Neural cell (in vitro differentiated cells): ENCODE data around the gene ADAMTSL2. TPM values are rescaled to one million over a fixed set of nuclear protein-coding genes. Genes with fewer than 3 reads are reported as not detected.

Experiments used
- H2AFZ ChIP-seq: fragments of 200-600, 300-800 bp; sonication (generic), shearing (Covaris generic); 2 replicates; pipeline ENCODE4 v1.6.0; 2014; ENCODE audit warnings: low read depth, mild to moderate bottlenecking, antibody characterized with exemption, low read length, moderate library complexity
- H3F3A ChIP-seq: fragments of 200-600 bp; shearing (Covaris generic); 2 replicates; pipeline ENCODE4 v1.6.1; 2016; ENCODE audit warnings: mild to moderate bottlenecking, moderate library complexity, mixed read lengths, antibody characterized with exemption, low read length; ENCODE audit not compliant: insufficient read depth, poor library complexity, severe bottlenecking
- H3K27ac ChIP-seq: fragments of 200-600, 300-800 bp; sonication (generic), shearing (Covaris generic); 2 replicates; pipeline ENCODE4 v1.5.1; 2014; ENCODE audit warnings: mild to moderate bottlenecking, low read length, moderate library complexity
- H3K27me3 ChIP-seq: fragments of 300-800, 200-600 bp; sonication (generic), shearing (Covaris generic); 2 replicates; pipeline ENCODE4 v1.6.0; 2014; ENCODE audit warnings: mild to moderate bottlenecking, low read depth, low read length, moderate library complexity; ENCODE audit not compliant: insufficient read depth
- H3K36me3 ChIP-seq: fragments of 300-800, 200-600 bp; sonication (generic), shearing (Covaris generic); 2 replicates; pipeline ENCODE4 v1.5.1; 2014; ENCODE audit warnings: mild to moderate bottlenecking, antibody characterized with exemption, low read length, moderate library complexity; ENCODE audit not compliant: insufficient read depth
- H3K4me2 ChIP-seq: fragments of 300-800, 200-600 bp; sonication (generic), shearing (Covaris generic); 2 replicates; pipeline ENCODE4 v1.6.0; 2014; ENCODE audit warnings: mild to moderate bottlenecking, low read length
- H3K4me3 ChIP-seq: fragments of 300-800, 200-600 bp; sonication (generic), shearing (Covaris generic); 2 replicates; pipeline ENCODE4 v1.5.1; 2014; ENCODE audit warnings: mild to moderate bottlenecking, low read length, moderate library complexity
- H3K79me2 ChIP-seq: fragments of 200-600 bp; shearing (Covaris generic); replicated peaks from 2 replicates; pipeline ENCODE4 v1.6.0; 2014; ENCODE audit warnings: mild to moderate bottlenecking, low read length, moderate library complexity; ENCODE audit not compliant: insufficient read depth
- H3K9ac ChIP-seq: fragments of 300-800, 200-600 bp; sonication (generic), shearing (Covaris generic); 2 replicates; pipeline ENCODE4 v1.6.1; 2016; ENCODE audit warnings: mild to moderate bottlenecking, low read length, mixed read lengths
- H3K9me2 ChIP-seq: fragments of 200-600 bp; shearing (Covaris generic); 2 replicates; pipeline ENCODE4 v1.6.1; 2016; ENCODE audit warnings: mild to moderate bottlenecking, low read length, mixed read lengths; ENCODE audit not compliant: insufficient read depth
- H3K9me3 ChIP-seq: fragments of 200-600, 300-800 bp; sonication (generic), shearing (Covaris generic); 2 replicates; pipeline ENCODE4 v1.6.1; 2016; ENCODE audit warnings: mild to moderate bottlenecking, mixed run types, low read length, moderate library complexity, mixed read lengths
- H4K20me1 ChIP-seq: fragments of 200-600 bp; shearing (Covaris generic); 2 replicates; pipeline ENCODE4 v1.6.1; 2016; ENCODE audit warnings: mild to moderate bottlenecking, mixed run types; ENCODE audit not compliant: insufficient read depth
- EP300 ChIP-seq: fragments of 450-650 bp; conservative IDR thresholded peaks from 2 replicates; pipeline ENCODE4 v1.6.1; 2014; ENCODE audit warnings: antibody characterized with exemption, mild to moderate bottlenecking, moderate library complexity; ENCODE audit not compliant: poor library complexity, severe bottlenecking
- EZH2 ChIP-seq: fragments of 200-600, 300-800 bp; shearing (Covaris generic), sonication (generic); IDR thresholded peaks from 2 replicates; pipeline ENCODE4 v1.6.1; 2014; ENCODE audit warnings: antibody characterized with exemption, low read length, borderline replicate concordance, mild to moderate bottlenecking; ENCODE audit not compliant: insufficient read depth, poor library complexity, severe bottlenecking
- MXI1 ChIP-seq: fragments of 450-650 bp; conservative IDR thresholded peaks from 2 replicates; pipeline ENCODE4 v1.6.1; 2014; ENCODE audit warnings: antibody characterized with exemption, mild to moderate bottlenecking; ENCODE audit not compliant: poor library complexity, severe bottlenecking
- POLR2AphosphoS5 ChIP-seq: IDR thresholded peaks from 2 replicates; pipeline ENCODE4 v1.6.1; 2012
- RAD21 ChIP-seq: fragments of 450-650 bp; conservative IDR thresholded peaks from 2 replicates; pipeline ENCODE4 v1.6.1; 2014; ENCODE audit warnings: antibody characterized with exemption, mild to moderate bottlenecking, moderate library complexity
- SMC3 ChIP-seq: fragments of 450-650 bp; conservative IDR thresholded peaks from 2 replicates; pipeline ENCODE4 v1.6.1; 2014; ENCODE audit warnings: antibody characterized with exemption, mild to moderate bottlenecking, moderate library complexity; ENCODE audit not compliant: poor library complexity
- TAF1 ChIP-seq: IDR thresholded peaks from 2 replicates; pipeline ENCODE4 v1.6.1; 2012; ENCODE audit warnings: low read depth
- polyA plus RNA-seq: library from polyadenylated mRNA; depleted of rRNA; stranded (reverse); fragments of >200 nt; gene quantifications from 2 replicates; pipeline ENCODE4 v1.2.3, GENCODE V29; 2014
- TF ChIP-seq, protein P1 (sequence below): IDR thresholded peaks from 2 replicates; pipeline ENCODE4 v1.6.1; 2012; ENCODE audit warnings: borderline replicate concordance
- TF ChIP-seq, protein P2 (sequence below): fragments of 450-650 bp; IDR thresholded peaks from 2 replicates; pipeline ENCODE4 v1.5.1; 2014; ENCODE audit warnings: antibody characterized with exemption, mild to moderate bottlenecking, moderate library complexity; ENCODE audit not compliant: poor library complexity, severe bottlenecking

Gene ADAMTSL2
- polyA plus RNA-seq, 1 donor from 2014 or later = 0.85 TPM

DNA sequence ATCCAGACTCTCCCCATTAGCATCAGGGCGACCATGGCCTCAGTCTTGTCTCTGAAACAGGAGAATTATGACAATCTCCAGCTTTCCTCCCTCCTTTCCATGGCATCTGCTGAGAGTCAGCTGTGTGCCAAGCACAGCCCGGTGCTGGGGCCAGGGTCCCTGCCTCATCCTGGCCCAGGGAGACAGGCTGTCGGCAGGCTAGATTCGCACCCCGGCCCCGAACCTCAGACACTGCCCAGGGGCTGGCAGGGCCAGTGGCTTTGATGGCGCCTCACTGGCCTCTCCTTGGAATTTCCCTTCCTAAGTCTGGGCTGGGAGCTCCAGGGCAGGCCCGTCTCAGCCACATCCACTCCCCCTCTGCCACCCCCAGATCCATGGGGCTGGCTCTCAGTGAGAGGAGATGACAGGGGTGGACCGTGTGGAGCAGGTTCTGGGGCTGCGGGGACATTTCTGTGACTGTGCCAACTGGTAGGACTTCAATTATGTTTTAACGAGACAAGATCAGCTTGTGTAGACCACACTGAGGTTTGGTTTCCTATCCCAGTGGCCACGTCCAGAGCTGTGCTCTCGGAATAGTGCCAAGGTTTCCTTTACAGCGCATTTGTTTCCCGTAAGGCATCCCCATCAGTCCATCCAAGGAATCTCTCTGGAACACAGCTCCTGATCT lies 59.2 kb downstream of the ADAMTSL2 start:
- TF ChIP-seq, protein P1, sequence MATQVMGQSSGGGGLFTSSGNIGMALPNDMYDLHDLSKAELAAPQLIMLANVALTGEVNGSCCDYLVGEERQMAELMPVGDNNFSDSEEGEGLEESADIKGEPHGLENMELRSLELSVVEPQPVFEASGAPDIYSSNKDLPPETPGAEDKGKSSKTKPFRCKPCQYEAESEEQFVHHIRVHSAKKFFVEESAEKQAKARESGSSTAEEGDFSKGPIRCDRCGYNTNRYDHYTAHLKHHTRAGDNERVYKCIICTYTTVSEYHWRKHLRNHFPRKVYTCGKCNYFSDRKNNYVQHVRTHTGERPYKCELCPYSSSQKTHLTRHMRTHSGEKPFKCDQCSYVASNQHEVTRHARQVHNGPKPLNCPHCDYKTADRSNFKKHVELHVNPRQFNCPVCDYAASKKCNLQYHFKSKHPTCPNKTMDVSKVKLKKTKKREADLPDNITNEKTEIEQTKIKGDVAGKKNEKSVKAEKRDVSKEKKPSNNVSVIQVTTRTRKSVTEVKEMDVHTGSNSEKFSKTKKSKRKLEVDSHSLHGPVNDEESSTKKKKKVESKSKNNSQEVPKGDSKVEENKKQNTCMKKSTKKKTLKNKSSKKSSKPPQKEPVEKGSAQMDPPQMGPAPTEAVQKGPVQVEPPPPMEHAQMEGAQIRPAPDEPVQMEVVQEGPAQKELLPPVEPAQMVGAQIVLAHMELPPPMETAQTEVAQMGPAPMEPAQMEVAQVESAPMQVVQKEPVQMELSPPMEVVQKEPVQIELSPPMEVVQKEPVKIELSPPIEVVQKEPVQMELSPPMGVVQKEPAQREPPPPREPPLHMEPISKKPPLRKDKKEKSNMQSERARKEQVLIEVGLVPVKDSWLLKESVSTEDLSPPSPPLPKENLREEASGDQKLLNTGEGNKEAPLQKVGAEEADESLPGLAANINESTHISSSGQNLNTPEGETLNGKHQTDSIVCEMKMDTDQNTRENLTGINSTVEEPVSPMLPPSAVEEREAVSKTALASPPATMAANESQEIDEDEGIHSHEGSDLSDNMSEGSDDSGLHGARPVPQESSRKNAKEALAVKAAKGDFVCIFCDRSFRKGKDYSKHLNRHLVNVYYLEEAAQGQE = no peak
- TF ChIP-seq POLR2AphosphoS5 (no peak), TAF1 (no peak), SMC3 (no peak), EP300 (no peak)
- Histone ChIP-seq H3K9ac (no peak overlapping the region), H3K9me3 (no peaks in the 10 kb centered on the region), H3K36me3 (no peaks in the 10 kb centered on the region), H3K9me2 (no peaks in the 10 kb centered on the region), H3K4me2 (no peak overlapping the region), H3K79me2 (no peaks in the 10 kb centered on the region), H2AFZ (no peak overlapping the region), H3K4me3 (no peak overlapping the region), H4K20me1 (no peaks in the 10 kb centered on the region), H3K27me3 (no peaks in the 10 kb centered on the region), H3F3A (no peaks in the 10 kb centered on the region), H3K27ac (no peak overlapping the region)

DNA sequence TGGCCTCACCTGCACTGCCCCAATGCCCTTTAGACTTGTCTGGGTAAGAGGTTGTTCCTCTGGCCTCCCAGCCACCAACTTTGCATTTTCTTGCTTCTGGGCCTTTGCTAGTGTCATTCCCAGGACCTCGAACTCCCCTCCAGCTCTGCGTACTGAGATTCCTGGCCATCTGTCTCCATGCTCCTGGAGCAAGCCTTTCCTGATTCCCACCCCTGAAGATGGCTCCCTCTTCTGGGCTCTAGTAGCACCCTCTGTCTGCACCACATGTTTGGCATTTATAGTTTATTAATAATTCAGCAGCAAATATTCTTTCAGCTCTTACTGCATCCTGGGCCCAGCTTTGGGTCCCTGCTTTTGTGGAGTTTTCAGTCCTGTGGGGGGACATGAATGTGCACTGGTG lies 59.8 kb downstream of the ADAMTSL2 start:
- no peaks in the 10 kb centered on the region for H3K27me3 ChIP-seq
- no peaks in the 10 kb centered on the region for H4K20me1 ChIP-seq
- H3K79me2 ChIP-seq = no peaks in the 10 kb centered on the region
- no peaks in the 10 kb centered on the region for H3K9me3 ChIP-seq
- no peaks in the 10 kb centered on the region for H3K9me2 ChIP-seq
- no peaks in the 10 kb centered on the region for H3F3A ChIP-seq
- H3K4me3 ChIP-seq = no peak overlapping the region
- TF ChIP-seq SMC3 (no peak), POLR2AphosphoS5 (no peak), EP300 (no peak), TAF1 (no peak), RAD21 (no peak), MXI1 (no peak), EZH2 (no peak)
- TF ChIP-seq, protein P2, sequence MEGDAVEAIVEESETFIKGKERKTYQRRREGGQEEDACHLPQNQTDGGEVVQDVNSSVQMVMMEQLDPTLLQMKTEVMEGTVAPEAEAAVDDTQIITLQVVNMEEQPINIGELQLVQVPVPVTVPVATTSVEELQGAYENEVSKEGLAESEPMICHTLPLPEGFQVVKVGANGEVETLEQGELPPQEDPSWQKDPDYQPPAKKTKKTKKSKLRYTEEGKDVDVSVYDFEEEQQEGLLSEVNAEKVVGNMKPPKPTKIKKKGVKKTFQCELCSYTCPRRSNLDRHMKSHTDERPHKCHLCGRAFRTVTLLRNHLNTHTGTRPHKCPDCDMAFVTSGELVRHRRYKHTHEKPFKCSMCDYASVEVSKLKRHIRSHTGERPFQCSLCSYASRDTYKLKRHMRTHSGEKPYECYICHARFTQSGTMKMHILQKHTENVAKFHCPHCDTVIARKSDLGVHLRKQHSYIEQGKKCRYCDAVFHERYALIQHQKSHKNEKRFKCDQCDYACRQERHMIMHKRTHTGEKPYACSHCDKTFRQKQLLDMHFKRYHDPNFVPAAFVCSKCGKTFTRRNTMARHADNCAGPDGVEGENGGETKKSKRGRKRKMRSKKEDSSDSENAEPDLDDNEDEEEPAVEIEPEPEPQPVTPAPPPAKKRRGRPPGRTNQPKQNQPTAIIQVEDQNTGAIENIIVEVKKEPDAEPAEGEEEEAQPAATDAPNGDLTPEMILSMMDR = no peak
- TF ChIP-seq, protein P1 = no peak
- H3K4me2 ChIP-seq = no peak overlapping the region
- no peaks in the 10 kb centered on the region for H3K36me3 ChIP-seq
- H3K9ac ChIP-seq = no peak overlapping the region
- H2AFZ ChIP-seq = no peak overlapping the region
- H3K27ac ChIP-seq = no peak overlapping the region
